K562 (cell line): ENCODE data around the gene KLK8. TPM values are rescaled to one million over a fixed set of nuclear protein-coding genes. Genes with fewer than 3 reads are reported as not detected.

Experiments
- CBFA2T2 ChIP-seq: fragments of 450-650 bp; conservative IDR thresholded peaks from 2 replicates; pipeline ENCODE4 v1.6.1; 2017; ENCODE audit warnings: mild to moderate bottlenecking
- EGR1 ChIP-seq: fragments of 450-650 bp; conservative IDR thresholded peaks from 2 replicates; pipeline ENCODE4 v1.6.1; 2017; ENCODE audit warnings: mild to moderate bottlenecking
- MCM5 ChIP-seq: fragments of 450-650 bp; IDR thresholded peaks from 2 replicates; pipeline ENCODE4 v1.6.1; 2016; ENCODE audit warnings: low read depth
- MGA ChIP-seq: fragments of 450-650 bp; IDR thresholded peaks from 2 replicates; pipeline ENCODE4 v1.6.1; 2016; ENCODE audit warnings: mild to moderate bottlenecking, moderate library complexity
- MTA3 ChIP-seq: fragments of 450-650 bp; formaldehyde crosslinking; IDR thresholded peaks from 2 replicates; pipeline ENCODE4 v1.6.1; 2017; ENCODE audit warnings: mild to moderate bottlenecking, borderline replicate concordance
- NFIC ChIP-seq: fragments of 450-650 bp; IDR thresholded peaks from 2 replicates; pipeline ENCODE4 v1.6.1; 2017; ENCODE audit warnings: mild to moderate bottlenecking, inconsistent platforms
- POLR2H ChIP-seq: IDR thresholded peaks from 2 replicates; pipeline ENCODE4 v1.6.1; 2016; ENCODE audit warnings: missing genetic modification characterization, low read depth, mild to moderate bottlenecking, control low read depth, missing compliant biosample characterization, moderate library complexity
- POLR3A ChIP-seq: IDR thresholded peaks from 2 replicates; pipeline ENCODE4 v1.6.1; 2011; ENCODE audit warnings: borderline replicate concordance, mild to moderate bottlenecking, moderate library complexity; ENCODE audit not compliant: insufficient read length, insufficient read depth; ENCODE audit errors: extremely low read depth
- PPARD ChIP-seq: fragments of 250-450 bp; sonication (Bioruptor Pico); IDR thresholded peaks from 2 replicates; pipeline ENCODE4 v1.8.0; 2022; ENCODE audit warnings: inconsistent platforms, mild to moderate bottlenecking, moderate library complexity
- RCOR1 ChIP-seq, 2 experiments: IDR thresholded peaks; 2 replicates each; pipeline ENCODE4 v1.6.1; 2012; ENCODE audit warnings: low read depth in 2 of 2, low read length in 2 of 2, borderline replicate concordance in 1 of 2, improper control_type of control experiment in 1 of 2
- RUNX1 ChIP-seq: sonication (generic); IDR thresholded peaks from 2 replicates; pipeline ENCODE4 v1.6.1; 2016; ENCODE audit warnings: antibody characterized with exemption, low read depth
- TAF1 ChIP-seq: IDR thresholded peaks from 2 replicates; pipeline ENCODE4 v1.6.1; 2011; ENCODE audit warnings: mild to moderate bottlenecking, low read length, moderate library complexity; ENCODE audit not compliant: insufficient read depth, control insufficient read depth, severe bottlenecking; ENCODE audit errors: extremely low read depth
- ZNF707 ChIP-seq: fragments of 250-450 bp; sonication (Bioruptor Pico); conservative IDR thresholded peaks from 2 replicates; pipeline ENCODE4 v1.8.0; 2022; ENCODE audit warnings: inconsistent platforms, mild to moderate bottlenecking, moderate library complexity
- polyA plus RNA-seq, 8 experiments: library from polyadenylated mRNA; depleted of rRNA in 4 of 8; stranded (reverse) in 5 of 8; unstranded in 3 of 8; fragments of >200 nt; fragmentation: Nextera tagmentation in 2 of 8; fragmentation: Illumina TruSeq in 1 of 8; extraction: Ambion mirVana in 2 of 8; extraction: Trizol in 1 of 8; gene quantifications; 2 replicates each; pipeline versions ENCODE4 v1.2.1 to v1.2.3, GENCODE V29; 2011 to 2014; ENCODE audit warnings: inconsistent platforms in 1 of 8, missing spikeins in 1 of 8
- total RNA-seq, 7 experiments: library from RNA; depleted of rRNA in 6 of 7; stranded (reverse); fragments of >200 nt in 6 of 7; fragmentation: Illumina TruSeq in 2 of 7; extraction: Trizol in 2 of 7; gene quantifications; 2 replicates each; pipeline versions ENCODE4 v1.2.1 to v1.2.3, GENCODE V29; 2011 to 2021; ENCODE audit warnings: low replicate concordance in 1 of 7
- TF ChIP-seq, protein P1 (sequence below): fragments of 250-450 bp; sonication (Bioruptor Pico); IDR thresholded peaks from 2 replicates; pipeline ENCODE4 v1.8.0; 2022; ENCODE audit warnings: inconsistent platforms, mild to moderate bottlenecking, moderate library complexity, borderline replicate concordance
- TF ChIP-seq, protein P2 (sequence below): sonication (generic); formaldehyde crosslinking; IDR thresholded peaks from 2 replicates; pipeline ENCODE4 v1.8.0; 2022; ENCODE audit warnings: mild to moderate bottlenecking, missing genetic modification reagents

The KLK8 gene
- total and polyA plus RNA-seq, 9 of the 15 experiments (the other 6 are each of a cell fraction or from before 2014, with no cell fraction given), result 0.37 to 1.7 (median 0.76) TPM

- TF ChIP-seq RCOR1 (IDR thresholded peaks at IDR 0.05; ENCODE audit: borderline replicate concordance in 1 of 2, low read depth in 2 of 2, low read length in 2 of 2) (no peak), MCM5 (no peak), CBFA2T2 (no peak), RUNX1 (no peak), PPARD (no peak), POLR3A (no peak), MTA3 (no peak), TAF1 (no peak), EGR1 (0 out of 2 replicates have a peak, but pooled peaks have one; percentile 30), MGA (peak; percentile 40; the same call in 1 of the 2 replicates), ZNF707 (CRISPR knock-in tag) (no peak), NFIC (no peak), POLR2H (tag) (no peak)
- TF ChIP-seq, protein P1, sequence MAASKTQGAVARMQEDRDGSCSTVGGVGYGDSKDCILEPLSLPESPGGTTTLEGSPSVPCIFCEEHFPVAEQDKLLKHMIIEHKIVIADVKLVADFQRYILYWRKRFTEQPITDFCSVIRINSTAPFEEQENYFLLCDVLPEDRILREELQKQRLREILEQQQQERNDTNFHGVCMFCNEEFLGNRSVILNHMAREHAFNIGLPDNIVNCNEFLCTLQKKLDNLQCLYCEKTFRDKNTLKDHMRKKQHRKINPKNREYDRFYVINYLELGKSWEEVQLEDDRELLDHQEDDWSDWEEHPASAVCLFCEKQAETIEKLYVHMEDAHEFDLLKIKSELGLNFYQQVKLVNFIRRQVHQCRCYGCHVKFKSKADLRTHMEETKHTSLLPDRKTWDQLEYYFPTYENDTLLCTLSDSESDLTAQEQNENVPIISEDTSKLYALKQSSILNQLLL (CRISPR knock-in tag), result no peak
- TF ChIP-seq, protein P2, sequence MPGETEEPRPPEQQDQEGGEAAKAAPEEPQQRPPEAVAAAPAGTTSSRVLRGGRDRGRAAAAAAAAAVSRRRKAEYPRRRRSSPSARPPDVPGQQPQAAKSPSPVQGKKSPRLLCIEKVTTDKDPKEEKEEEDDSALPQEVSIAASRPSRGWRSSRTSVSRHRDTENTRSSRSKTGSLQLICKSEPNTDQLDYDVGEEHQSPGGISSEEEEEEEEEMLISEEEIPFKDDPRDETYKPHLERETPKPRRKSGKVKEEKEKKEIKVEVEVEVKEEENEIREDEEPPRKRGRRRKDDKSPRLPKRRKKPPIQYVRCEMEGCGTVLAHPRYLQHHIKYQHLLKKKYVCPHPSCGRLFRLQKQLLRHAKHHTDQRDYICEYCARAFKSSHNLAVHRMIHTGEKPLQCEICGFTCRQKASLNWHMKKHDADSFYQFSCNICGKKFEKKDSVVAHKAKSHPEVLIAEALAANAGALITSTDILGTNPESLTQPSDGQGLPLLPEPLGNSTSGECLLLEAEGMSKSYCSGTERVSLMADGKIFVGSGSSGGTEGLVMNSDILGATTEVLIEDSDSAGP (CRISPR knock-in tag), result no peak
Measured at GRCh38 chr19:51000981-51001380, 423 bp downstream of the KLK8 start (continued).
